Measurements from ENCODE around the gene OR5AK2.

Gene OR5AK2

GRCh38 chr11:56967726-56968125 is 21.0 kb upstream of the OR5AK2 start:
- Histone ChIP-seq H3K36me3 (ENCODE audit: control insufficient read depth, insufficient read depth, low read length) (no peaks in the 10 kb centered on the region), H3K27me3 (replicated peaks; ENCODE audit: control insufficient read depth, insufficient read depth, low read length) (no peaks in the 10 kb centered on the region), H3K4me3 (replicated peaks; ENCODE audit: low read depth, low read length) (no peak overlapping the region)
- no peak for TF ChIP-seq CTCF (IDR thresholded peaks at IDR 0.05; ENCODE audit: insufficient read depth, low read length, poor library complexity, severe bottlenecking)
- no peak for DNase-seq (ENCODE audit: extremely low read depth, insufficient read length)

DNA sequence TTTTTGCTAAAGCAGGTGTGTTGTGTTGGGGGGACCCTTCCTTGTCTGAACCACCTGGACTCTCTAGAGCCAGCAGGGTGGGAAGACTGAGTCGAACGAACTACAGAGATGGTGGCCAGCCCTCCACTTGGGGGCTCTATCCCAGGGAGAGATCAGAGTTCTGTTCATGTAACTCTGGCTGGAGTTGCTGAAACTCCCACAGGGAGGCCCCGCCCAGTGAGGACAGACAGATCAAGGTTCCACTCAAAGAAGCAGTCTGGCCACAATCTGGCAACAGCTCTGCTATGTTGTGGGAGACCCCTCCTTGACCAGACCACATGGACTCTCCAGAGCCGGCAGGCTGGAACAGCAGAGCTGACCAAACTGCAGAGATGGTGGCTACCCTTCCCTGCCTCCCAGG is 20.2 kb upstream of the OR5AK2 start:
- Histone ChIP-seq H3K4me3 (replicated peaks; ENCODE audit: low read depth, low read length) (no peak overlapping the region), H3K36me3 (ENCODE audit: control insufficient read depth, insufficient read depth, low read length) (no peaks in the 10 kb centered on the region), H3K27me3 (replicated peaks; ENCODE audit: control insufficient read depth, insufficient read depth, low read length) (no peaks in the 10 kb centered on the region)
- TF ChIP-seq CTCF (IDR thresholded peaks at IDR 0.05; ENCODE audit: insufficient read depth, low read length, poor library complexity, severe bottlenecking): no peak
- no peak for DNase-seq (ENCODE audit: extremely low read depth, insufficient read length)

- H3K4me3 ChIP-seq (replicated peaks; ENCODE audit: low read depth, low read length): no peak overlapping the region
- H3K27me3 ChIP-seq (replicated peaks; ENCODE audit: control insufficient read depth, insufficient read depth, low read length): no peaks in the 10 kb centered on the region
These were observed 11.4 kb upstream of the OR5AK2 start for GRCh38 chr11:56977314-56977713.

DNA sequence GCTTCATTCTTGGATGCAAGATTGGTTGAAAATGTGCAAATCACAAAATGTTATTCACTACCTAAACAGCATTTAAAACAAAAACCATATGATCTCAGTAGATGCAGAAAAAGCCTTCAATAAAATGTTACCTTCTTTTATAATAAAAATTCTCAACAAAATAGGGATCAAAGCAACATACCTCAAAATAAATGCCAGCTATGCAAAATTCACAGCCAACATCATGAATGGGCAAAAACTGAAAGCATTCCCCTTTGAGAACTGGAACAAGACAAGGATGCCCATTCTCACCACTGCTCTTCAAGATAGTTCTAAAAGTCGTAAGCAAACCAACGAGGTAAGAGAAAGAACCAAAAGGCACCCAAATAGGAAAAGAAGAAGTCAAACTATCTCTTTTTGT is 2.0 kb downstream of the OR5AK2 start:
- no peak overlapping the region for H3K4me3 ChIP-seq (replicated peaks; ENCODE audit: low read depth, low read length)
- DNase-seq (ENCODE audit: extremely low read depth, insufficient read length): no peak
- H3K36me3 ChIP-seq (ENCODE audit: control insufficient read depth, insufficient read depth, low read length): no peaks in the 10 kb centered on the region
- TF ChIP-seq CTCF (IDR thresholded peaks at IDR 0.05; ENCODE audit: insufficient read depth, low read length, poor library complexity, severe bottlenecking): no peak
- no peaks in the 10 kb centered on the region for H3K27me3 ChIP-seq (replicated peaks; ENCODE audit: control insufficient read depth, insufficient read depth, low read length)

More at GRCh38 chr11:56977314-56977713, 11.4 kb upstream of the OR5AK2 start:
- no peaks in the 10 kb centered on the region for H3K36me3 ChIP-seq (ENCODE audit: control insufficient read depth, insufficient read depth, low read length)
- no peak for DNase-seq (ENCODE audit: extremely low read depth, insufficient read length)
- no peak for TF ChIP-seq CTCF (IDR thresholded peaks at IDR 0.05; ENCODE audit: insufficient read depth, low read length, poor library complexity, severe bottlenecking)

GRCh38 chr11:56994532-56994931 is 5.8 kb downstream of the OR5AK2 start:
- Histone ChIP-seq H3K4me3 (replicated peaks; ENCODE audit: low read depth, low read length) (no peak overlapping the region), H3K36me3 (ENCODE audit: control insufficient read depth, insufficient read depth, low read length) (no peaks in the 10 kb centered on the region), H3K27me3 (replicated peaks; ENCODE audit: control insufficient read depth, insufficient read depth, low read length) (no peaks in the 10 kb centered on the region)
- no peak for TF ChIP-seq CTCF (IDR thresholded peaks at IDR 0.05; ENCODE audit: insufficient read depth, low read length, poor library complexity, severe bottlenecking)
- DNase-seq (ENCODE audit: extremely low read depth, insufficient read length): no peak

DNA sequence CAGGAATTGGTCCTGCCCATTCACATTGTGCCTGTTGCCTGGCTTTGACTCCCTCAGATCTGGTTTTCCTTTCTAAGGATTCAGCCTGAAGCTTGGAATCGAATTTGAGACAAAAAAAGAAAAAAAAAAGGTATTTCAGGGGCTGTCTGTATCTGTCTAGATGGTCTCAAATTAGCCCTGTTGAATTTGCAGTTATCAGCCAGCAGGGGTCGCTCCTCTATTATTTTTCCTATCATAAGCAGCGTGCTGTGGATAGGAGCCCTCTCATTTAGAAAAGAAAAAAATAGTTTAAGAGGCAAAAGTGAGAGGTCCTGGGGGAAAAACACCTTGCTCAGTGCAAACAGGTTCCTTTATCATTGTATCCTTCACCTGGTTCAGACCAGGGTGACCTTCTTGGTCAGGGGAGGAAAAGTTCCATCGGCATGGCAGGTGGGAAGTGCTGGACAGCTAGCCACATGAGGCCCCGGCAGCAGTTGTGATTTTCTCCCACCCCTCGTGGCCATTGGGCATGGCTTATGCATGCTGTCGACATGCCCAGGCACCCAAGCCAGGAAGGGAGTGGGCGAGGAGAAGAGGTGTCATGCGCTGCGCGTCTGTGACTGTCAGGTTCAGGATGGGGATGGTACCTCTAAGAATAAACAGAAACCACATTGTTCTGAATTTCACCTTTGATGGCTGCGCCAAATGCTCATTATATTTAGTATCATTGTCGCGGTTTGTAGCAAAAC is 13.1 kb downstream of the OR5AK2 start:
- TF ChIP-seq CTCF (IDR thresholded peaks at IDR 0.05; ENCODE audit: insufficient read depth, low read length, poor library complexity, severe bottlenecking): peak; percentile 36
- Histone ChIP-seq H3K27me3 (replicated peaks; ENCODE audit: control insufficient read depth, insufficient read depth, low read length) (no peaks in the 10 kb centered on the region), H3K36me3 (ENCODE audit: control insufficient read depth, insufficient read depth, low read length) (no peaks in the 10 kb centered on the region), H3K4me3 (replicated peaks; ENCODE audit: low read depth, low read length) (no peak overlapping the region)
- no peak for DNase-seq (ENCODE audit: extremely low read depth, insufficient read length)

Data from GM06990 (cell line).